HEK293T (cell line): Measurements from ENCODE around the gene BCL7A.
"Not testable (repeated sequence)": the region's sequence is repeated elsewhere in the genome, so short reads cannot be mapped to it uniquely, and the experiment has no call there.

Source experiments
- CTCF ChIA-PET: fragments of 350-600 bp; formaldehyde crosslinking; extraction: SDS; loops from one replicate; lab custom pipeline; 2021; ENCODE audit warnings: antibody characterized with exemption, inconsistent platforms; lab: Yijun Ruan, JAX
- POLR2A ChIA-PET: fragments of 350-600 bp; formaldehyde crosslinking; extraction: SDS; loops from one replicate; lab custom pipeline; 2020; ENCODE audit warnings: antibody characterized with exemption, inconsistent platforms; lab: Yijun Ruan, JAX
- DNase-seq: peaks from one replicate; pipeline ENCODE4 v3.0.0; 2012; ENCODE audit warnings: mixed read lengths; ENCODE audit errors: extremely low spot score
- ARNT ChIP-seq: fragments of 450-650 bp; IDR thresholded peaks from 2 replicates; pipeline ENCODE4 v1.6.1; 2017; ENCODE audit warnings: mild to moderate bottlenecking
- BHLHE40 ChIP-seq: fragments of 450-650 bp; IDR thresholded peaks from 2 replicates; pipeline ENCODE4 v1.6.1; 2016; ENCODE audit warnings: mild to moderate bottlenecking, moderate library complexity, borderline replicate concordance
- CTBP1 ChIP-seq: fragments of 450-650 bp; IDR thresholded peaks from 2 replicates; pipeline ENCODE4 v1.6.1; 2016; ENCODE audit warnings: borderline replicate concordance
- ELF4 ChIP-seq: fragments of 450-650 bp; IDR thresholded peaks from 2 replicates; pipeline ENCODE4 v1.6.1; 2017; ENCODE audit warnings: antibody characterized with exemption
- FOXA1 ChIP-seq: fragments of 450-650 bp; IDR thresholded peaks from 2 replicates; pipeline ENCODE4 v1.6.1; 2016; ENCODE audit warnings: mild to moderate bottlenecking
- FOXK2 ChIP-seq: fragments of 450-650 bp; IDR thresholded peaks from 2 replicates; pipeline ENCODE4 v1.6.1; 2016; ENCODE audit warnings: mild to moderate bottlenecking
- FOXM1 ChIP-seq: fragments of 450-650 bp; IDR thresholded peaks from 2 replicates; pipeline ENCODE4 v1.6.1; 2017; ENCODE audit warnings: mild to moderate bottlenecking, borderline replicate concordance
- HDGF ChIP-seq: fragments of 450-650 bp; IDR thresholded peaks from 2 replicates; pipeline ENCODE4 v1.6.1; 2017; ENCODE audit warnings: antibody characterized with exemption, borderline replicate concordance
- L3MBTL2 ChIP-seq: fragments of 450-650 bp; conservative IDR thresholded peaks from 2 replicates; pipeline ENCODE4 v1.6.1; 2016; ENCODE audit warnings: mild to moderate bottlenecking
- LEF1 ChIP-seq: fragments of 450-650 bp; IDR thresholded peaks from 2 replicates; pipeline ENCODE4 v1.6.1; 2017; ENCODE audit warnings: mild to moderate bottlenecking, borderline replicate concordance
- NFRKB ChIP-seq: fragments of 450-650 bp; IDR thresholded peaks from 2 replicates; pipeline ENCODE4 v1.6.1; 2016; ENCODE audit warnings: mild to moderate bottlenecking, moderate library complexity
- SP1 ChIP-seq: fragments of 450-650 bp; IDR thresholded peaks from 2 replicates; pipeline ENCODE4 v1.6.1; 2017
- SUZ12 ChIP-seq: fragments of 450-650 bp; IDR thresholded peaks from 2 replicates; pipeline ENCODE4 v1.6.1; 2016; ENCODE audit warnings: mild to moderate bottlenecking
- TARDBP ChIP-seq: fragments of 450-650 bp; IDR thresholded peaks from 2 replicates; pipeline ENCODE4 v1.6.1; 2016
- ZNF384 ChIP-seq: fragments of 450-650 bp; IDR thresholded peaks from 2 replicates; pipeline ENCODE4 v1.6.1; 2016
- TF ChIP-seq, protein P1 (sequence below): fragments of 450-650 bp; IDR thresholded peaks from 2 replicates; pipeline ENCODE4 v1.6.1; 2016

Gene BCL7A

DNA sequence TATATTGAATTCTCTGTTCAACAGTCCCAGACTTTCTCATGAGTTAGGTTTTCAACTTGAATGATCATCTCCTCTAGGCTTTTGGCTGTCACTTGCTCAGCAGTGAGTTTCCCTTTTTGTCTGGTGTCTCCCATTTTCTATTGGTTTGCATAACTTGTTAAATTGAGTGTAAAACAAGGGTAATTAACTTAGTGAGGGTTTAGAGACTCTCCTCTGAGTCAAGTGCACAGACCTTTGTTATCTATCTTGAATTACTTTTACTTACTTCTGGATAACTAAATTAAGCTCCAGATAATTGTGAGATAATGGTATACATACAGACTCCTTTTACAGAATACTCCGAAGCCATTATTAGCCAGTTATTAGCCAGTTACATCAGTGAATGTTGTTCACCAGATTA, 78.9 kb downstream of the BCL7A start:
- CTCF ChIA-PET: no interaction called here
- TF ChIP-seq BHLHE40: no peak
- TF ChIP-seq ZNF384: no peak
- TF ChIP-seq ELF4: no peak
- TF ChIP-seq SP1: no peak
- no peak for TF ChIP-seq ARNT
- TF ChIP-seq TARDBP: no peak
- no peak for TF ChIP-seq L3MBTL2
- TF ChIP-seq HDGF: no peak
- no peak for TF ChIP-seq FOXA1
- DNase-seq: no peak
- POLR2A ChIA-PET: no interaction called here

DNA sequence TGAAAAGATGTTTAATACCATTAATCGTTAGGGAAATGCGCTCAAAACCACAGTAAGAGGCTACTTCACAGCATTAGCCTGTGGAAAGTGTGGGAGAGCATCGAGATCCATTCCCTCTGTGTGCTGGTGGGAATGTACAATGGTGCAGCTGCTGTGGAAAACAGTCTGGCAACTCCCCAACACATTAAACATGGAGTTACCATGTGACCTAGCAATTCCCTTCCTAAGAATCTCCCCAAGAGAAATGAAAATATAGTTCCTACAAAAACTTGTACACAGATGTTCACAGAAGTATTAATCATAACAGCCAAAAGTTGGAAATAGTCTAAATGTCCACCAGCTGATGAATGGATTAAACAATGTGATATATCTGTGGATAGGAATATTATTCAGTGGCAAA, 80.6 kb downstream of the BCL7A start:
- TF ChIP-seq LEF1 (no peak), SP1 (no peak)
- TF ChIP-seq, protein P1, sequence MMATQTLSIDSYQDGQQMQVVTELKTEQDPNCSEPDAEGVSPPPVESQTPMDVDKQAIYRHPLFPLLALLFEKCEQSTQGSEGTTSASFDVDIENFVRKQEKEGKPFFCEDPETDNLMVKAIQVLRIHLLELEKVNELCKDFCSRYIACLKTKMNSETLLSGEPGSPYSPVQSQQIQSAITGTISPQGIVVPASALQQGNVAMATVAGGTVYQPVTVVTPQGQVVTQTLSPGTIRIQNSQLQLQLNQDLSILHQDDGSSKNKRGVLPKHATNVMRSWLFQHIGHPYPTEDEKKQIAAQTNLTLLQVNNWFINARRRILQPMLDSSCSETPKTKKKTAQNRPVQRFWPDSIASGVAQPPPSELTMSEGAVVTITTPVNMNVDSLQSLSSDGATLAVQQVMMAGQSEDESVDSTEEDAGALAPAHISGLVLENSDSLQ: no peak
- DNase-seq: no peak
- ChIA-PET POLR2A (no interaction called here), CTCF (no interaction called here)

DNA sequence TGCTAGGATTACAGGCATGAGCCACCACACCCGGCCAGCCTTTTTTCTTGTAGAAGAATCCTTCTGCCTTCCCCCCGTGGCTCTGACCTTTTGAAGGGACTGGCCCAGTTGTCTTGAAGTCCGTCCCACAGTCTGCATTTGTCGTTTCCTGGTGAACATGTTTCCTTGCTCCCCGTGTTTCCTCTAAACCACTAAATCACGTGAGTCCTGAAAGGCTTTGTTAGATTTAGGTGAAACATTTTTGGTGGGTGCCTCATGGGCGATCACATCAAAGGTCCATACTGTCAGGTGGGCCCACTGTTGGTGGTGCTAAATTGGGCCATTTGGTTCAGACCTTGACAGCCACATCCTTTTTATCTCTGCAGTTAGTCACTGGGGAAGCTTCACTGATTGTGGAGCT, 83.2 kb downstream of the BCL7A start:
- TF ChIP-seq, protein P1: no peak
- DNase-seq: no peak
- ChIA-PET POLR2A (no interaction called here), CTCF (interaction anchor here (0.7 kb wide), 1 partner anchor 1630 kb away, joined by 3 read pairs; no protein-coding TSS in a partner anchor)

DNA sequence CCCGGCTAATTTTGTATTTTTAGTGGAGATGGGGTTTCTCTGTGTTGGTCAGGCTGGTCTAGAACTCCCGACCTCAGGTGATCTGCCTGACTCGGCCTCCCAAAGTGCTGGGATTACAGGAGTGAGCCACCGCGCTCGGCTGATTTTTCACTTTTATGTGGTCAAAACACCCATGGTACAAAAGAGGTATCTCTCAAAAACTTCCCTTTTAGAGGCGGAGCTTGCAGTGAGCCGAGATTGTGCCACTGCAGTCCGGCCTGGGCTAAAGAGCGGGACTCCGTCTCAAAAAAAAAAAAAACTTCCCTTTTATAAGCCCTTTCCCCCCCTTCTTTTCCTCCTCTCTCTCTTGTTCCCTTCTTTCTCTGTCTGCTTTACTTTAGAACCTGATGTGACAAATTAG, 83.8 kb downstream of the BCL7A start:
- CTCF ChIA-PET: interaction anchor here (1.0 kb wide), 1 partner anchor 18 kb away, joined by 4 read pairs; no protein-coding TSS in a partner anchor
- POLR2A ChIA-PET, DNase-seq: not testable (repeated sequence)

DNA sequence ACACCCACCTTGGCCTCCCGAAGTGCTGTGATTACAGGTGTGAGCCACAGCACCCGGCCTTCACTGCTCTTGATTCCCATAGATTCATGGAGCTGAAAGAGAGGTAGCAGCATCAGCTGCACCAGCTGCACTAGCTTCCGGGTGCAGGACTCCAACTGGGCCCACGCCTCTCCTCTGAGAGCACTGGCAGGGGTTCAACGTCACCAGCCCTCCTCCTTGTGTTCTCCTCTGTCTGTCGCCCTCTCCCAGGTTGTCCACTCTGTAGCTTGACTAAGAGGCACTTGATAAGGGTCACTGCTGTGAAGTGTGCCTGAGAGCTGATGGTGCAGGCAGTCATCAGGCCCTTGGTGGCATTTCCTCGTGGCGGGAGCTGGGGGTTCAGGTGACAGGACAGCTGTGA, 85.2 kb downstream of the BCL7A start:
- POLR2A ChIA-PET: interaction anchor here (0.8 kb wide), 1 partner anchor 9 kb away, joined by 3 read pairs; no protein-coding TSS in a partner anchor
- no peak for DNase-seq
- no peak for TF ChIP-seq HDGF
- no peak for TF ChIP-seq TARDBP
- no peak for TF ChIP-seq CTBP1
- TF ChIP-seq ARNT: no peak
- no peak for TF ChIP-seq ZNF384
- TF ChIP-seq L3MBTL2: no peak
- TF ChIP-seq SUZ12: no peak
- TF ChIP-seq ELF4: no peak
- TF ChIP-seq SP1: no peak
- no peak for TF ChIP-seq FOXK2
- no peak for TF ChIP-seq BHLHE40
- TF ChIP-seq, protein P1: no peak
- no peak for TF ChIP-seq FOXM1
- no peak for TF ChIP-seq LEF1
- no peak for TF ChIP-seq NFRKB
- TF ChIP-seq FOXA1: no peak
- CTCF ChIA-PET: no interaction called here

GRCh38 chr12:122107261-122107660, 85.6 kb downstream of the BCL7A start:
- TF ChIP-seq FOXM1 (no peak), LEF1 (no peak), HDGF (no peak), TARDBP (no peak), ELF4 (no peak), ARNT (no peak), CTBP1 (no peak), BHLHE40 (no peak), L3MBTL2 (no peak), SP1 (no peak), NFRKB (no peak), ZNF384 (no peak), FOXA1 (no peak), FOXK2 (no peak)
- TF ChIP-seq, protein P1: no peak
- ChIA-PET CTCF (no interaction called here), POLR2A (no interaction called here)
- DNase-seq: no peak
